GM18499 (cell line): ENCODE data around the gene MEGF8.
"Not testable (repeated sequence)": the region's sequence is repeated elsewhere in the genome, so short reads cannot be mapped to it uniquely, and the experiment has no call there.

Source experiments
- ATAC-seq: cut with Tn5 transposase; IDR thresholded peaks from one replicate; pipeline ENCODE4 v1.9.1; 2021; ENCODE audit warnings: moderate number of reproducible peaks; ENCODE audit not compliant: insufficient read depth, unreplicated experiment

MEGF8 gene

DNA sequence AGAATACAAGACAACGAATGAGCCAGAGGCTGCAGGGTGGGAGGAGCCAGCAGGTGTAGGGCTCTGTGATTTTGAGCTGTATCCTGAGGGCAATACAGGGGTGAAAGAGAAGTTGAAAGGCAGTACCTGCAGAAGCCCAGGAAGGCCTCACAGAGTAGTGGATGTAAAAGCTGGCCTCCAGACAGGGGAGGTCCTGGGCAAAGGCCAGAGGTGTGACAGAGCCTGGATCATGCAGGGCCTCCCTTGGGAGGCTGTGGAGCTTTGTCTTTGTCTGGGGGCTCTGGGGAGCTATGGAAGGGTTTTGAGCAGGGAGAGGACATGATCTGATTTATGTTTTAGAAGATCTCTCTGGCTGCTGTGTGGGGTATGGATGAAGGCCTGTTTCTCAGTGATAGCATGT lies 2.7 kb downstream of the MEGF8 start:
- ATAC-seq: no peak

DNA sequence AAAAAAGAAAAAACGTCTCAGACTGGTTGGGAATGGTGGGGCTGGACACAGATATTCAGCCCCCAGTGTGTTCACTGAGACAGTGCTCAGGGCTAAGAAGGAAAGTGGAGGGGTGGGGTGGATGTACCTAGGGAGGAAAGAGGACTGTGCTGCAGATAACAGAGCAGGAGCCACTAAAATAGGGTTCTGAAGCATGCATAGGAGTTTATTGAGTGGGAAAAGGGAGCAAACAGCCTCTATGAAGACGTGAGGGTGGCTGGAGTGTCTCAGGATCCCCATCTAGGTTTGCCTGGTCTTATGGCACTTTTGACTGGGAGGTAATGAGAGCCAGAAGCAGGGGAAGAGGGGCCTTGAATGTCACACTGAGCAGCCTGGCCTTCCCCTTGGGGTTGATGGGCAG lies 3.4 kb downstream of the MEGF8 start:
- no peak for ATAC-seq

DNA sequence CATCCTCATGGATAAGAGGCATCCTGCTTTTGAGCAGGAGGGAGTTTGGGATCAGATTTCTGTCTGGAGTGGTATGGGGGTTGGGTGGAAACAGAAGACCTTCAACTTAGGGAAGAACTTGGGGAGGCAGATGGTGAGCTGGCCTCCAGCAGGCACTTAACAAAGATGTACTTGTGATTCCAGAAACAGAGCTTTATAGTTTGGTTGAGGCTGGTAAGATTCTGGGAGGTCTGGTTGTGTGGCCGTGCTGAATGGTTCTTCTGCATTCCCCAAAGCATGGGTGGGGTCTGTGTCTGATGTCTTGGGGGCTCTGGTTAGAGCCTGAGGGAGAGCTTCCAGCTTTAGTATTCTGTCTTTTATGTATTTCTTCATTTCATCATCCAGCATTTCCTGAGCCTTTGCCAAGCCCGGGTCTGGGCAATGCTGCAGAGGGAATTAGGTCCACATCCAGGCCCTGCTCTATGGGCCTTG lies 4.8 kb downstream of the MEGF8 start:
- no peak for ATAC-seq

DNA sequence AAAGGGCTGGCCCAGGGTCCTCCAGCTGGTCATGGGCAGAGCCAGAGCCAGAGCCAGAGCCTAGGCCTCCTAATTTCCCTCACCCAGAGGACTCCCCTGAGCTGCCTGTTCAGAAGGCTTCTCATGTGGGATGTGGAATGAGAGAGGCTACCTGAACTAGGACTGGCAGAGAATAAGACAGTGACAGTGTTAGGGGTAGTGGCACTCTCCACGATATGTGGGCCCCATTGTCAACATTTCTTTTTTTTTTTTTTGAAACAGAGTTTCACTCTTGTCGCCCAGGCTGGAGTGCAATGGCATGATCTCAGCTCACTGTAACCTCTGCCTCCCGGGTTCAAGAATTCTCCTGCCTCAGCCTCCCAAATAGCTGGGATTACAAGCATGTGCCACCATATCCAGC lies 5.9 kb downstream of the MEGF8 start:
- not testable (repeated sequence) for ATAC-seq

DNA sequence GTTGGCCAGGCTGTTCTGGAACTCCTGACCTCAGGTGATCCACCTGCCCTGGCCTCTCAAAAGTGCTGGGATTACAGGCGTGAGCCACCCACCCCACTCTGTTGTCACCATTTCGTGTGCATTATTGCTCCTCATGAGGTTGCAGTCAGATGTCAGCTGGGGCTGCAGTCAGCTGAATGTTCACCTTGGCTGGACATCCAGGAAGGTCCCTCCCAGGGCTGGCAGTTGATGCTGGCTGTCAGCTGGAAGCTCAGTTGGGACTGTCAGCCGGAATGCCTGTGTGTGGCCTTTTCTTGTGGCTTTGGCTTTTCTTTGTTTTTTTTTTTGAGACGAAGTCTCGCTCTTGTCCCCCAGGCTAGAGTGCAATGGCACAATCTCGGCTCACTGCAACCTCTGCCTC lies 6.6 kb downstream of the MEGF8 start:
- no peak for ATAC-seq

DNA sequence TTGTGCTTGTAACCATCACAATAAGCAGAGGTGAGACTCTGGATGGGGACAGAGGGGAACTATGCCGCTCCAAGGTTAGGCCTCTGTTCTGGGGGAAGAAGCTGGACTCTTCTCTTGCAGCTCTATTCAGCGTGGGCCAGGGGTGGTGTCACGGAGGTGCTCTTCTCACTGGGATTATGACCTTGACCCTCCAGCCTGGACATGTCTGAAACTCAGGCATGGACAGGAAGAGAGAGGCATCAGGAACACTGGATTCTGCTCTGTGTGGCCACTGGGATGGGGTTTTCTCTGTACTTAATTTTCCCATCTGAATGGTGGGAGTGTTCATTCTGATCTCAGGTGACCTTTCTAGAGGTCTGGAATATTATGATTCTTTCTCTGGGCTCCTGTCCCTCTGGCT lies 7.6 kb downstream of the MEGF8 start:
- no peak for ATAC-seq

DNA sequence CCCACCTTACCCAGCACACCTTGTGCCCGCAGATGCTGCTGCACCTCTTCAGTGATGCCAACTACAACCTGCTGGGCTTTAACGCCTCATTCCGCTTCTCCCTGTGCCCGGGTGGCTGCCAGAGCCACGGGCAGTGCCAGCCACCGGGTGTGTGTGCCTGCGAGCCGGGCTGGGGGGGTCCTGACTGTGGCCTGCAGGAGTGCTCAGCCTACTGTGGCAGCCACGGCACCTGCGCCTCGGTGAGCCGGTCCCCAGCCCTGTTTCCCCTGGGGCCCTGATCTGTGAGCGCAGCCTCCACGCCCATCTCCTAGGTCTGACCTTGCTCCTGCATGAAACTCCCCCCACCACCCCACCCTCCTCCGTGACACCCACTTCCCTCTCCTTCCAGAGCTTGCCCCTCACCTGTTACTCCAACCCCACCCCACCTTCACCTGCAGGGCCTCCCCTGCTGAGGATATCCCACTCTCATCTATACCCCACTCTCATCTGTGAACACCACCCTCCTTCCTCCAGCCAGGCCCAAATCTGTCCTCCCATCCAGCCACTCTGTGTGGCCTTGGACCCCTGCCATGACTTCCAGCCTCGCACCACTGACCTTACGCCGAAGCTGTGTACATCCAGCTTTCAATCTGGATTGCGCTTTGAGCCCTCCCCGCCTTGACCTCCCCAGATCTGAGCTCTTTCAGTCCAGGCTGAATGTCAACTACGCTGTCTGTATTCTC lies 8.7 kb downstream of the MEGF8 start:
- no peak for ATAC-seq

DNA sequence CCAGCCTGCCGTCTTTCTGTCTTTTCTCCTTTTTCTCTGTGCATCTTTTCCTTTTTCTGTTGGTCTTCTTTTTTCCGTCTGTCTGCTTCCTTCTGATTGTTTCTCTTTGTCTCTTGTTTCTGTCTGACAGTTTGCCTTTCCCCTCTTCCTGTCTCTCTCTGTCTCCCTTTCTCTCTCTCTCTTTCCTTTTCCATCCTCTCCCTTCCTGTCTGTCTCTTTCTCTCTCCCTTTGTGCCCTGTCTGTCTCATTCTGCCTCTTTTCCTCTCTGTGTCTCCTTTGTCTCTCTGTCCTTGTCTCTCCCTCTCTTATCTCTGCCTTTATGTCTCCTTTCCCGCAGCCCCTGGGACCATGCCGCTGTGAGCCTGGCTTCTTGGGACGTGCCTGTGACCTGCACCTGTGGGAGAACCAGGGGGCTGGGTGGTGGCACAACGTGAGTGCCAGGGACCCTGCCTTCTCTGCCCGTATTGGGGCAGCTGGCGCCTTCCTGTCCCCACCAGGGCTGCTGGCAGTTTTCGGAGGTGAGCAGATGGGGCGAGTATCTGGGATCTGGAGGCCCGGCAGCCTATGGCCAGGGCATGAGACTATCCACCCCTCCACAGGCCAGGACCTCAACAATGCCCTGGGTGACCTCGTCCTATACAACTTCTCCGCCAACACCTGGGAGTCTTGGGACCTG lies 9.4 kb downstream of the MEGF8 start:
- ATAC-seq: no peak

DNA sequence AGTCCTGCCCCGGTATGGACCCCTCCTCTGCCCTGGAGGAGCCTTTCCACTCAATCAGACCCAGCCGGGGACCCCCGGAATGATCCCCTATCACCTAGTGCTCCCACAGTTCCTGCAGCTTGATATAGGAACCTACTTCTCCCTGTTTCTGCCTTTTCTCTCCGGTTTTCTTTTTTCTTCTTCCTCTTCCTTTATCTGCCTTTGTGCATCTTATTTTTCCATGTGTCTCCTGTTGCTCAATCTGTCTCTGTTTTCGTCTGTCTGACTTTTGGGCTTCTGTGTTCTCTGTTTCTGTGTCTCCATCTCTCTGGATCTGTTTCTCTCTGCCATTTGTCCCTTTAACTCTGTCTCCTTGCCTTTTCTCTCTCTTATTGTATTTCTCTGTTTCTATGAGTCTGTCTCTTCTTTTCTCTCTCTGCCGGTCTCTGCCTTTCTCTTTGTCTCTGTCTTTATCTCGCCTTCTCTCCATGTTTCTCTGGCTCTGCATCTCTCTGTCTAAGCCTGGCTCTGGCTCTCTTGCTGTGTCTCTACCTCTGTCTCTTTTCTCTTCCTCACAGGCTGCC lies 10.0 kb downstream of the MEGF8 start:
- no peak for ATAC-seq

DNA sequence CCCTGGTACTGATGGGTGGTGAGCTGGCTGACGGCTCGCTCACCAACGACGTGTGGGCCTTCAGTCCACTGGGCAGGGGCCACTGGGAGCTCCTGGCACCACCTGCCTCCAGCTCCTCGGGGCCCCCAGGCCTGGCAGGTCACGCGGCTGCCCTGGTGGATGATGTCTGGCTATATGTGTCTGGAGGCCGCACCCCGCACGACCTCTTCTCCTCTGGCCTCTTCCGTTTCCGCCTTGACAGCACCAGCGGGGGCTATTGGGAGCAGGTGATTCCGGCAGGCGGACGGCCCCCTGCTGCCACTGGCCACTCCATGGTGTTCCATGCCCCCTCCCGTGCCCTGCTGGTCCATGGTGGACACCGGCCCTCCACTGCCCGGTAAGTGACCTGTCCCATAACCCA lies 10.5 kb downstream of the MEGF8 start:
- no peak for ATAC-seq

DNA sequence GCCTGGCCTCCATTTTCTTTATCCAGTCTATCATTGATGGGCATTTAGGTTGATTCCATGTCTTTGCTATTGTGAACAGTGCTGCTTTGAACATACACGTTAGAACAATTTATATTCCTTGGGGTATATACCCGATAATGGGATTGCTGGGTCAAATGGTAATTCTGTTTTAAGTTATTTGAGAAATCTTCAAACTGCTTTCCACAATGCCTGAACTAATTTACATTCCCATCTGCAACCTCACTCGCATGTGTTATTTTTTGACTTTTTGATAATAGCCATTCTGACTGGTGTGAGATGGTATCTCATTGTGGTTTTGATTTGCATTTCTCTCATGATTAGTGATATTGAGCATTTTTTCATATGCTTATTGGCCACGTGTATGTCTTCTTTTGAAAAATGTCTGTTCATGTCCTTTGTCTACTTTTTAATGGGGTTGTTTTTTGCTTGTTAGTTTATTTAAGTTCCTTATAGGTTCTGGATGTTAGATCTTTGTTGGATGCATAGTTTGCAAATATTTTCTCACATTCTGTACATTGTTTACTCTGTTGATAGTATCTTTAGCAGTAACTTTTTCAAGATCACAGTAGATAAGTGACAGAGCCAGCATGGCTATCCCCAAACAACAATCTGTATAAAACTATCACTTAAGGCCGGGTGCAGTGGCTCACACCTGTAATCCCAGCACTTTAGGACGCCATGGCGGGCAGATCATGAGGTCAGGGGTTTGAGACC lies 13.9 kb downstream of the MEGF8 start:
- not testable (repeated sequence) for ATAC-seq

DNA sequence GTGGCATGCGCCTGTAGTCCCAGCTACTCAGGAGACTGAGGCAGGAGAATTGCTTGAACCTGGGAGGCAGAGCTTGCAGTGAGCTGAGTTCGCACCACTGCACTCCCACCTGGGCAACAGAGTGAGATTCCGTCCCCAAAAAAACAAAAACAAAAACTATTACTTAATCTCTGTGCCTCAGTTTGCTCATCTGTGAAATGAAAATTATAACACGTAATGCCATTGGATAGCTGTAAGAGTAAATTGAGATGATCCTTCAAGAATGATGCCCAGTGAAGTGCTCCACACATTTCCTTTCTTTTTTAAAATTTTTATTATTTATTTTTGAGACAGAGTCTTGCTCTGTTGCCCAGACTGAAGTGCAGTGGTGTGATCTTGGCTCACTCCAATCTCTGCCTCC lies 14.5 kb downstream of the MEGF8 start:
- ATAC-seq: not testable (repeated sequence)

DNA sequence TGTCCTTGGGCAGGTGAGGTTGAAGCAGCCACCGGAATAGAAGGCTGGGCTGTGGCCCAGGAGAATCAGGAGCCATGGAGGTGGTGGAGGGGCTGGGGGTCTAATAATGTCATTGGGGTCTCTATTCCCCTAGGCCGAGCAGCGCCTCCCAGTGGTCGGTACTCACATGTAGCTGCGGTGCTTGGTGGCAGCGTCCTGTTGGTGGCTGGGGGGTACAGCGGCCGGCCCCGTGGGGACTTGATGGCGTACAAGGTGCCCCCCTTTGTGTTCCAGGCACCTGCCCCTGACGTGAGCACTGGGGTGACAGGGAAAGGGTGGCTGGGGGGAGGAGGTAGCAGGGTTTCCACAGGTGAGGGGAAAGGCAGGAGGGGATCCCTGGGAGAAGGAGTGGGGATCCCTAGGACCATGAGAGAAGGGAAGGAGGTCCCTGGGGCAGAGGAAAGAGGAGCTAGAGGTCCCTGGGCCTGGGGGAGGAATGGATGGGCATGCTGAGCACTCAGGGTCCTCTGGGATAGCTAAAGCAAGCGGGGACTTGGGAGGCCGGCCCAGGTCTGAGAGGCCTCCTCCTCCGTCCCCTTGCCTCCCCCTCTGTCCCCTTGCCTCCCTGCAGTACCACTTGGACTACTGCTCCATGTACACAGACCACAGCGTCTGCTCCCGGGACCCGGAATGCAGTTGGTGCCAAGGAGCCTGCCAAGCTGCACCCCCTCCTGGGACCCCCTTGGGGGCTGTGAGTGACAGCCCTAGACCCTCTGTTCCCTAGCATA lies 18.1 kb downstream of the MEGF8 start:
- no peak for ATAC-seq

DNA sequence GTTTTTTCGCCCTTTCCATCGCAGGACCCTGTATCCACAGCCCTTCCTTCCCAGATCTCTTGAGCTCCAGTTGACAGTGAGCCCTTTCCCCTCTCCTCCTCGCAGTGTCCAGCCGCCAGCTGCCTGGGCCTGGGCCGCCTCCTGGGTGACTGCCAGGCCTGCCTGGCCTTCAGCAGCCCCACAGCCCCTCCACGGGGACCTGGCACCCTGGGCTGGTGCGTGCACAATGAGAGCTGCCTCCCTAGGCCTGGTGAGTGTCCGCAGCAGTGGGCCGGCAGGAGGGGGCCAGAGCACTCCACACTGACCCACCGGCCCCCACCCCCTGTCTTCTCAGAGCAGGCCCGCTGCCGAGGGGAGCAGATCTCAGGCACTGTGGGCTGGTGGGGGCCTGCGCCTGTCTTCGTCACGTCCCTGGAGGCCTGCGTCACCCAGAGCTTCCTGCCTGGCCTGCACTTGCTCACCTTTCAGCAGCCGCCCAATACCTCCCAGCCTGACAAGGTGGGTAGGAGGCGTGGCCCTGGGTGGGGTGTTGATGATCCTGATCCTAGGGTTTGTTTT lies 19.0 kb downstream of the MEGF8 start:
- no peak for ATAC-seq

DNA sequence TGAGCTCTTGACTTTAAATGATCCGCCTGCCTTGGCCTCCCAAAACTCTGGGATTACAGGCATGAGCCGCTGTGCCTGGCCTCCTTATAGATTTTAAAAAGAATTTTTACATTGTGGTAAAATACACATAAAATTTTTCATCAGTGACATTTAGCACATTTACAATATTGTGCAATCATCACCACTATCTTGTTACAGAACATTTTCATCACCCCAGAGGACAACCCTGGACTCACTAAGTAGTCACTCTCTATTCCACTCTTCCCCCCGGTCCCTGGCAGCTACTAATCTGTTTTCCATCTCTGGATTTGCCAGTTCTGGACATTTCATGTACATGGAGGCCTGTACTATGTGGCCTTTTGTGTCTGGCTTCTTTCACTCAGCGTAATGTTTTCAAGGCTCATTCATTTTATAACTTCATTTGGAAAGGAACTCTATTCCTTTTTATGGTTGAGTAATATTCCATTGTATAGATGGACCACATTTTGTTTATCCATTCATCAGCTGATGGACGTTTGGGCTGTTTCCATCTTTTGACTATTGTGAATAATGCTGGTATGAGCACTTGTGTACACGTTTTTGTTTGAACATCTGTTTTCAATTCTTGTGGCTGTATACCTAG lies 19.9 kb downstream of the MEGF8 start:
- no peak for ATAC-seq

DNA sequence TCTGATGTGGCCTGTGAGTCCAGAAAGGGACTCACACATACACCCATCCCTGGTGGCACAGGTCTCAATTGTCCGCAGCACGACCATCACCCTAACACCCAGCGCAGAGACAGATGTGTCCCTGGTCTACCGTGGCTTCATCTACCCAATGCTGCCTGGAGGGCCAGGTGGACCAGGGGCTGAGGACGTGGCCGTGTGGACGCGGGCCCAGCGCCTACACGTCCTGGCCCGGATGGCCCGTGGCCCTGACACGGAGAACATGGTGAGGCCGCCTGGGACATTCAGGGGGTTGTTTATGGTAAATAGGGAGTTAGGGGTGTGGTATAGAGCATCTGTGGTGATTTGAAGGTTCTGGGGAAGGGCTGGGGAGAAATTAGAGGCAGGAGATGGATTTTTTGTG lies 22.8 kb downstream of the MEGF8 start:
- ATAC-seq: no peak

DNA sequence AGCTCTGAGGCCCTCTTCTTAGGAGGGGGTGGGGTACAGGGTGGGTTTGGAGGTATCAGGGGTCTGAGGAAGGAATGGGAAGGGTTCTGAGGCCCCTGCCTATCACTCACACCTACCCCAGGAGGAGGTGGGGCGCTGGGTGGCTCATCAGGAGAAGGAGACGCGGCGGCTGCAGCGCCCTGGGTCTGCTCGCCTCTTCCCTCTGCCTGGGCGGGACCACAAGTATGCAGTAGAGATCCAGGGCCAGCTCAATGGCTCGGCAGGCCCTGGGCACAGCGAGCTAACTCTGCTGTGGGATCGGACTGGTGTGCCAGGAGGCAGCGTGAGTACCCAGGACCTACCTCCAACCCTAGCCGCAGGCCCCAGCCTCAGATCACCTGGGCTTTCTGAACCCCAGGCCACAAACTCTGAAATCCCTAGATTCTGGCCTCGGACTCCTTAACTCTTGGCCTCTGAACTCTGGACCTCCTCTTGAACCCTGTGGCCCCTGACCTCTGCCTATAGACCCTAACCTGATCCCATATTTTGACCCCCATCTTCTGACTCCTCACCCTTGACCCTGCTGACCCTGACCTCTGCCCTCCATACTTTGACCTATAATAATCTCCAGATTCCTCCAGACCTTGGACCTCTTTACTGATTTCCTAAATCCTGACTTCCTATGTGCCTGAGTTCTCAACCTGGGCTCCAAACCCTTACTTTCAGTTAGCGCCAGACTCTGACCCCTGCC lies 24.1 kb downstream of the MEGF8 start:
- no peak for ATAC-seq

DNA sequence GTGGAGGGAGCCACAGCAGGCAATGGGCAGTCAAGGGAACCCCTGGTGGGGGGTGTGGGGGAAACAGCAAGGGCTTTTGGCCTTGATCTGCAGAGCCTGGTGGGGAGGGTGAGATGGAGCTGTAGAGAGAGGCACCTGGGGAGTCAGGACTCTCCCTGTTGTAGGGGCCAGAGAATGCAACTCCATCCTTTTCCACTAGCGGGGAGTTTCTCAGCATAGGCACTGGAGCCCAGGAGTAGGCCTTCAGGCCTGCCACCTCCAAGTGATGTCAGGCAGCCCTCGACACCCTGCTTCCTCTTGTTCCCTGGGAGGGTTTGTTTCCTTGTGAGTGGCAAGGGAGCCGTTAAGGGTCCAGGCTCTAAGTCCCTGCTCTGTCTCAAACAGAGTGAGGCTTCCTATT lies 25.0 kb downstream of the MEGF8 start:
- no peak for ATAC-seq
